Measurements from ENCODE around the gene ZNF764. TPM values are rescaled to one million over a fixed set of nuclear protein-coding genes. Genes with fewer than 3 reads are reported as not detected.

ZNF764 gene
- total RNA-seq, 1 experiment from 2014 or later: 15.2 TPM

DNA sequence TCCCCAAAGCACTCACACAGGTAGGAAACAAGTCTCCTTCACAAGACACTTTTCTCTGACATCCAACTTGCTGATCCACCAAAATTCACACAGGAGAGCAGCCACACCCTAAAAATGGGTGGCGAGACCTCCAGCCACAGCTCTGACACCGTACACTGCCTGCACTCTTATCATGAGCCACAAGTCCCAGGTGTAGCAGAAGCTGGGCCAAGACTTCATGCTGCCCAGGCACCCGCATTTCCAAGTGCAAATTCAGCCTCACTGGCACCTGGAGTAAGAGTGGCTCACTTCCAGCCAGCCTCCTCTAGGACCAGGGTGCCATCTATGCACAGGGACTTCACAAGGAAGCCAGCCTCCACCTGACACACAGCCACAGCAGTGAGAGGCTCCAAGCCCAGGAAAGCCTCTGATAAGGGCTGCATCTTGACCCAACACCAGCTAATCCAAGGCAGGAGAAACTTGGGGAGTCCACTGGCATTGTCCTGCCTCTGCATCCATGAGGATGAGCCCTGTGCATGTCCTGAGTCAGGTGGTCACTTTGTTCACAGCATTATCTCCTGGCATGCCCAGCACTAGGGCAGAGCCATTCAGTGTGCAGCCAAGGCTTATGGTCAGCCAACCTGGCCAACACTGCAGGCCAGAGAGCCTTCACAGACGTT is 29.2 kb downstream of the ZNF764 start:
- no peak for DNase-seq (ENCODE audit: low spot score)

DNA sequence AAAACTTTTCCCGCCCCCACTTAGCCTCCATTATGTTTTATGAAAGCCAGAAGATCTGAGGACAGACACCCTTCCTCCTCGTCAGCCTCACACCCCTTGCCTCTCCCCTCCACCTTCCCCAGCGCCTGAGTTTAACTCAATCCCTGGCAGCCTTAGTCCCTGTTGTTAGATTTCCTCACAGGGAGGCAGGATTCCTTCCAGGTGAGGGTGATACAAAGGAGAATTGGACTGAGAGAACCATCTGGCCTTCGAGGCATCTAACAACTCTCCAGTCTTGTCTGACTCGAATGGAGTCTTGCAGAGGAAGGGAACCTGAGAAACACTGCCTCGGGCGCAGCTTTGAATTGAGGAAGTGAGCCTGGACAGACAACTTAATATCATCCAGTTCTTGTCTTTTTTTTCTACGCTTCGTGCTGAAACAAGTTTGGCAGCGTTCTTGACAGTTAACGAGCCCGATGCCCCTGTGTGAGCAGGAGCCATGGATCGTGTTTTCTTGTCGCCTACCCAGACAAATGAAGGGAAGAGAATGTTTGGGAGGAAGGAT is 30.5 kb downstream of the ZNF764 start:
- ChIA-PET POLR2A (ENCODE audit: low non-redundant PET) (interaction anchor here (0.6 kb wide), 1 partner anchor 611 kb away, joined by 5 read pairs; no protein-coding TSS in a partner anchor), CTCF (interaction anchor here (1.1 kb wide), 1 partner anchor 8 kb away, joined by 5 read pairs; no protein-coding TSS in a partner anchor)
- DNase-seq (ENCODE audit: low spot score): no peak
- intact Hi-C loops (cut with micrococcal nuclease; ENCODE audit: unreplicated experiment): loop anchor here (1.0 kb wide), 1 partner anchor 131 kb away; the partner anchor contains the start of gene FBRS
- Histone ChIP-seq H3K4me1 (ENCODE audit: insufficient read depth, low read length, poor library complexity, severe bottlenecking) (peaks cover 12% of the 10 kb centered on the region), H3K36me3 (ENCODE audit: insufficient read depth, low read length, poor library complexity, severe bottlenecking) (peaks cover 24% of the 10 kb centered on the region), H3K9me3 (ENCODE audit: low read depth, low read length, poor library complexity, severe bottlenecking) (no peaks in the 10 kb centered on the region), H3K4me3 (ENCODE audit: low read depth, low read length, poor library complexity, severe bottlenecking) (peak overlapping the region; percentile 86), H3K27ac (ENCODE audit: low read depth, low read length, poor library complexity, severe bottlenecking) (peak overlapping the region; percentile 72), H3K27me3 (replicated peaks; ENCODE audit: insufficient read depth, low read depth, low read length, poor library complexity) (no peaks in the 10 kb centered on the region)
- TSS peak; percentile 92 for BruUV-seq (replicated peaks)
- TF ChIP-seq, protein P1, sequence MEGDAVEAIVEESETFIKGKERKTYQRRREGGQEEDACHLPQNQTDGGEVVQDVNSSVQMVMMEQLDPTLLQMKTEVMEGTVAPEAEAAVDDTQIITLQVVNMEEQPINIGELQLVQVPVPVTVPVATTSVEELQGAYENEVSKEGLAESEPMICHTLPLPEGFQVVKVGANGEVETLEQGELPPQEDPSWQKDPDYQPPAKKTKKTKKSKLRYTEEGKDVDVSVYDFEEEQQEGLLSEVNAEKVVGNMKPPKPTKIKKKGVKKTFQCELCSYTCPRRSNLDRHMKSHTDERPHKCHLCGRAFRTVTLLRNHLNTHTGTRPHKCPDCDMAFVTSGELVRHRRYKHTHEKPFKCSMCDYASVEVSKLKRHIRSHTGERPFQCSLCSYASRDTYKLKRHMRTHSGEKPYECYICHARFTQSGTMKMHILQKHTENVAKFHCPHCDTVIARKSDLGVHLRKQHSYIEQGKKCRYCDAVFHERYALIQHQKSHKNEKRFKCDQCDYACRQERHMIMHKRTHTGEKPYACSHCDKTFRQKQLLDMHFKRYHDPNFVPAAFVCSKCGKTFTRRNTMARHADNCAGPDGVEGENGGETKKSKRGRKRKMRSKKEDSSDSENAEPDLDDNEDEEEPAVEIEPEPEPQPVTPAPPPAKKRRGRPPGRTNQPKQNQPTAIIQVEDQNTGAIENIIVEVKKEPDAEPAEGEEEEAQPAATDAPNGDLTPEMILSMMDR (conservative IDR thresholded peaks at IDR 0.05; ENCODE audit: low read depth, low read length): no peak
- no peak for TF ChIP-seq EZH2 (IDR thresholded peaks at IDR 0.05; ENCODE audit: borderline replicate concordance, low read depth, low read length, poor library complexity, severe bottlenecking)

More for the DNA sequence above, 29.2 kb downstream of the ZNF764 start:
- Histone ChIP-seq H3K36me3 (ENCODE audit: insufficient read depth, low read length, poor library complexity, severe bottlenecking) (peaks cover 26% of the 10 kb centered on the region), H3K4me1 (ENCODE audit: insufficient read depth, low read length, poor library complexity, severe bottlenecking) (peaks cover 12% of the 10 kb centered on the region), H3K9me3 (ENCODE audit: low read depth, low read length, poor library complexity, severe bottlenecking) (no peaks in the 10 kb centered on the region), H3K27me3 (replicated peaks; ENCODE audit: insufficient read depth, low read depth, low read length, poor library complexity) (no peaks in the 10 kb centered on the region), H3K27ac (ENCODE audit: low read depth, low read length, poor library complexity, severe bottlenecking) (no peak overlapping the region), H3K4me3 (ENCODE audit: low read depth, low read length, poor library complexity, severe bottlenecking) (no peak overlapping the region)
- POLR2A ChIA-PET (ENCODE audit: low non-redundant PET): no interaction called here
- CTCF ChIA-PET: no interaction called here
- TF ChIP-seq, protein P1 (conservative IDR thresholded peaks at IDR 0.05; ENCODE audit: low read depth, low read length): no peak
- TF ChIP-seq EZH2 (IDR thresholded peaks at IDR 0.05; ENCODE audit: borderline replicate concordance, low read depth, low read length, poor library complexity, severe bottlenecking): no peak
- BruUV-seq (replicated peaks): no TSS peak
- intact Hi-C loops (cut with micrococcal nuclease; ENCODE audit: unreplicated experiment): no loop called here

DNA sequence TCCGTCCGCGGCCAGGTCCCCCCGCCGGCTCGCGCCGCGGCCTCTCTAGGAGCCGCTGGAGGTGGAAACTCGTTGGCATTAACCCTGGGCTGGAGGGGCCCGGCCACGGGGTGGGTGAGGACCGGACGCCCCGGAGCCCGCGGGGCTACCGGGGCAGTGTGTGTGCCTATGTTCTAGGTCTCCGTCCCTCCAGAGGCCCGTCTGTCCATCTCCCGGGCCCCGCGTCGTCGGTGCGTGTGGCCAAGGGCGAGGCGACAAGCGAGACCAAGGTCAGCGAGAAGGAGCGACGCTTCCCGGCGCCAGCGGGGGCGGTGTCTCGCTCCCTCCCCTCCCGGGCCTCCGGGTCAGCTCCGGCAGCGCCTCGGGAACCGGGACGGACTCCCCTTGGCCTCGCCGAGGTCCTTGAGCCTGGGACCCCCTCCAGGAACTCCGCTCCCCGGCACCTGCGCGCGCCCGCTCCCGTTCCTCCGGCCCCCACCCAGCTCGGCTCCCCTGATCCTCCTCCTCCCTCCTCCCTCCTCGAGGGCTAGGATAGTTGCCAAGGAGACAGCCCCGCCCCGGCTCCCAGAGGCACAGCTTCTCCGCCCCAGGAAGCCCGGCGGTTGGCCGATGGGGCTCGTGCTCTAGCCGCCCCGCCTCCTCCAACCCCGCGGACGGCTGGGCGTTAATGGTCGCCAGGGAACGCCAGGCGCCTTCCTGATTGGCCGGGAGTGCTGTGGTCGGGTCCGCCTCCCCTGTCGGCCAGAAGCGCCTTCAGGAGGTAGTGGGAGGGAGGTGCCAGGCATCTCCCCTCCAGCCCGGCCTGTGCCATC is 31.1 kb downstream of the ZNF764 start:
- CTCF ChIA-PET: interaction anchor here (0.7 to 1.1 kb wide), 2 partner anchors 9 to 71 kb away, joined by 3 to 5 read pairs; no protein-coding TSS in a partner anchor
- peaks cover 12% of the 10 kb centered on the region for H3K4me1 ChIP-seq (ENCODE audit: insufficient read depth, low read length, poor library complexity, severe bottlenecking)
- DNase-seq (ENCODE audit: low spot score): peak; percentile 99
- TF ChIP-seq EZH2 (IDR thresholded peaks at IDR 0.05; ENCODE audit: borderline replicate concordance, low read depth, low read length, poor library complexity, severe bottlenecking): no peak
- TF ChIP-seq, protein P1 (conservative IDR thresholded peaks at IDR 0.05; ENCODE audit: low read depth, low read length): peak; percentile 33; the same call in 1 of the 2 replicates
- peak overlapping the region; percentile 86 for H3K4me3 ChIP-seq (ENCODE audit: low read depth, low read length, poor library complexity, severe bottlenecking)
- POLR2A ChIA-PET (ENCODE audit: low non-redundant PET): interaction anchor here (0.6 kb wide), 2 partner anchors 39 to 612 kb away, joined by 3 to 5 read pairs; no protein-coding TSS in a partner anchor
- peaks cover 18% of the 10 kb centered on the region for H3K36me3 ChIP-seq (ENCODE audit: insufficient read depth, low read length, poor library complexity, severe bottlenecking)
- H3K9me3 ChIP-seq (ENCODE audit: low read depth, low read length, poor library complexity, severe bottlenecking): no peaks in the 10 kb centered on the region
- H3K27me3 ChIP-seq (replicated peaks; ENCODE audit: insufficient read depth, low read depth, low read length, poor library complexity): no peaks in the 10 kb centered on the region
- no TSS peak for BruUV-seq (replicated peaks)
- H3K27ac ChIP-seq (ENCODE audit: low read depth, low read length, poor library complexity, severe bottlenecking): peak overlapping the region; percentile 95
- intact Hi-C loops (cut with micrococcal nuclease; ENCODE audit: unreplicated experiment): loop anchor here (1.0 kb wide), 1 partner anchor 131 kb away; the partner anchor contains the start of gene FBRS
